H1 (cell line): ENCODE measurements around the gene TRPM1. TPM values are rescaled to one million over a fixed set of nuclear protein-coding genes. Genes with fewer than 3 reads are reported as not detected.

Experiments used
- CTCF ChIA-PET: fragments of 300-600 bp; sonication (Branson Sonifier 250); formaldehyde crosslinking; loops from one replicate; lab custom pipeline; 2021; ENCODE audit not compliant: partially characterized antibody; lab: Charles Lee
- POLR2A ChIA-PET: fragments of 300-600 bp; sonication (Branson Sonifier 250); formaldehyde crosslinking; loops from one replicate; lab custom pipeline; 2021; ENCODE audit warnings: inconsistent platforms; ENCODE audit not compliant: partially characterized antibody; lab: Charles Lee
- DNase-seq, 2 experiments: peaks; one replicate each; pipeline versions ENCODE4 v3.0.0 to v3.0.0-alpha.2; 2010 to 2022; ENCODE audit warnings: low spot score in 2 of 2, low read depth in 1 of 2, mixed read lengths in 1 of 2
- FAIRE-seq: peaks from 2 replicates; lab custom pipeline; 2011; peaks lifted over from hg19 to GRCh38; lab: Jason Lieb, UNC
- H2AFZ ChIP-seq: 2 replicates; pipeline ENCODE4 v1.8.1; 2012; ENCODE audit warnings: low read length, inconsistent platforms
- H2AK5ac ChIP-seq: 2 replicates; pipeline ENCODE4 v1.6.1; 2013; ENCODE audit warnings: low read depth, low read length
- H2BK120ac ChIP-seq: replicated peaks from 2 replicates; pipeline ENCODE3; 2013; ENCODE audit warnings: low read depth, low read length, inconsistent platforms
- H2BK12ac ChIP-seq: 2 replicates; pipeline ENCODE4 v1.6.1; 2013; ENCODE audit warnings: low read depth, low read length
- H2BK15ac ChIP-seq: 2 replicates; pipeline ENCODE4 v1.6.1; 2013; ENCODE audit warnings: low read length
- H2BK20ac ChIP-seq: 2 replicates; pipeline ENCODE4 v1.6.1; 2013; ENCODE audit warnings: low read length
- H2BK5ac ChIP-seq: 2 replicates; pipeline ENCODE4 v1.6.1; 2013; ENCODE audit warnings: low read depth, low read length
- H3K14ac ChIP-seq: 2 replicates; pipeline ENCODE4 v1.6.1; 2013; ENCODE audit warnings: inconsistent platforms; ENCODE audit not compliant: insufficient read length
- H3K18ac ChIP-seq: 2 replicates; pipeline ENCODE4 v1.6.1; 2013; ENCODE audit warnings: low read length; ENCODE audit errors: extremely low read depth
- H3K23ac ChIP-seq: 2 replicates; pipeline ENCODE4 v1.6.1; 2013; ENCODE audit warnings: inconsistent platforms; ENCODE audit not compliant: insufficient read length
- H3K23me2 ChIP-seq: 2 replicates; pipeline ENCODE4 v1.6.1; 2013; ENCODE audit warnings: low read depth, low read length
- H3K27ac ChIP-seq: 2 replicates; pipeline ENCODE4 v1.6.1; 2011; ENCODE audit warnings: low read depth, low read length, inconsistent platforms
- H3K27me3 ChIP-seq, 4 experiments: replicated peaks in 1 of 4; 1 replicate in 1 of 4; 2 replicates in 3 of 4; pipeline versions ENCODE4 v1.6.1 to v1.8.1; 2011 to 2013; ENCODE audit warnings: low read length in 3 of 4, mild to moderate bottlenecking in 3 of 4, inconsistent platforms in 2 of 4, mixed read lengths in 2 of 4, moderate library complexity in 1 of 4; ENCODE audit not compliant: control insufficient read depth in 3 of 4, insufficient read depth in 3 of 4; ENCODE audit errors: extremely low read depth in 1 of 4
- H3K36me3 ChIP-seq, 4 experiments: 2 replicates each; pipeline versions ENCODE4 v1.6.1 to v1.8.1; 2011 to 2013; ENCODE audit warnings: mild to moderate bottlenecking in 4 of 4, low read length in 3 of 4, moderate library complexity in 2 of 4, control low read depth in 1 of 4, inconsistent platforms in 1 of 4; ENCODE audit not compliant: insufficient read depth in 4 of 4, control insufficient read depth in 2 of 4
- H3K4ac ChIP-seq: replicated peaks from 2 replicates; pipeline ENCODE3; 2013; ENCODE audit warnings: low read length, low read depth, mixed read lengths, inconsistent platforms; ENCODE audit not compliant: insufficient read length
- H3K4me1 ChIP-seq, 4 experiments: replicated peaks in 1 of 4; 1 replicate in 1 of 4; 2 replicates in 3 of 4; pipeline versions ENCODE4 v1.6.1 to v1.8.1; 2011 to 2013; ENCODE audit warnings: low read length in 3 of 4, inconsistent platforms in 2 of 4, mixed read lengths in 1 of 4; ENCODE audit not compliant: insufficient read depth in 4 of 4, control insufficient read depth in 3 of 4
- H3K4me2 ChIP-seq, 2 experiments: 2 replicates each; pipeline versions ENCODE4 v1.6.1 to v1.8.1; 2011 to 2013; ENCODE audit warnings: low read depth in 2 of 2, low read length in 2 of 2, control low read depth in 1 of 2, inconsistent platforms in 1 of 2, mild to moderate bottlenecking in 1 of 2; ENCODE audit not compliant: insufficient read depth in 1 of 2
- H3K4me3 ChIP-seq, 4 experiments: fragments of 200-600, 300-600 bp in 1 of 4; sonication (generic), shearing (Covaris generic), sonication (Bioruptor Twin) in 1 of 4; 2 replicates each; pipeline versions ENCODE4 v1.5.1 to v1.8.1; 2011 to 2016; ENCODE audit warnings: low read length in 4 of 4, low read depth in 3 of 4, control low read depth in 2 of 4, inconsistent platforms in 2 of 4, mild to moderate bottlenecking in 2 of 4, mixed read lengths in 1 of 4, moderate library complexity in 1 of 4; ENCODE audit not compliant: insufficient read depth in 2 of 4; ENCODE audit errors: extremely low read depth in 1 of 4
- H3K56ac ChIP-seq: replicated peaks from 2 replicates; pipeline ENCODE3; 2013; ENCODE audit warnings: low read depth, mild to moderate bottlenecking, mixed read lengths, low read length, inconsistent platforms; ENCODE audit not compliant: insufficient read length
- H3K79me1 ChIP-seq: 2 replicates; pipeline ENCODE4 v1.6.1; 2013; ENCODE audit warnings: low read depth, low read length, control low read depth
- H3K79me2 ChIP-seq, 2 experiments: 2 replicates each; pipeline versions ENCODE4 v1.6.1 to v1.8.1; 2012 to 2013; ENCODE audit warnings: low read length in 2 of 2, mild to moderate bottlenecking in 2 of 2, inconsistent platforms in 1 of 2; ENCODE audit not compliant: insufficient read depth in 2 of 2, control insufficient read depth in 1 of 2
- H3K9ac ChIP-seq, 4 experiments: replicated peaks in 1 of 4; 1 replicate in 1 of 4; 2 replicates in 3 of 4; pipeline versions ENCODE4 v1.6.1 to v1.8.1; 2011 to 2013; ENCODE audit warnings: low read depth in 3 of 4, low read length in 3 of 4, control low read depth in 2 of 4, mild to moderate bottlenecking in 2 of 4, moderate library complexity in 2 of 4, inconsistent platforms in 1 of 4; ENCODE audit errors: extremely low read depth in 1 of 4
- H3K9me3 ChIP-seq, 2 experiments: 2 replicates each; pipeline versions ENCODE4 v1.6.1 to v1.8.1; 2012 to 2013; ENCODE audit warnings: mild to moderate bottlenecking in 2 of 2, moderate library complexity in 2 of 2, control low read depth in 1 of 2, inconsistent platforms in 1 of 2, low read depth in 1 of 2, low read length in 1 of 2, mixed read lengths in 1 of 2; ENCODE audit not compliant: insufficient read depth in 2 of 2
- H4K20me1 ChIP-seq, 2 experiments: replicated peaks in 1 of 2; 2 replicates each; pipeline versions ENCODE3 to v1.8.1; 2011 to 2013; ENCODE audit warnings: inconsistent platforms in 2 of 2, low read length in 2 of 2, mild to moderate bottlenecking in 1 of 2; ENCODE audit not compliant: insufficient read depth in 2 of 2, control insufficient read depth in 1 of 2
- H4K5ac ChIP-seq: 2 replicates; pipeline ENCODE4 v1.6.1; 2013; ENCODE audit warnings: low read length, low read depth, mixed read lengths, inconsistent platforms; ENCODE audit not compliant: insufficient read length
- H4K8ac ChIP-seq: 2 replicates; pipeline ENCODE4 v1.8.0; 2013; ENCODE audit warnings: mild to moderate bottlenecking, moderate library complexity, low read length, inconsistent platforms; ENCODE audit not compliant: insufficient read depth; ENCODE audit errors: extremely low read depth
- H4K91ac ChIP-seq: replicated peaks from 2 replicates; pipeline ENCODE3; 2013; ENCODE audit warnings: low read length, mixed read lengths, inconsistent platforms; ENCODE audit not compliant: insufficient read length
- ATF3 ChIP-seq: IDR thresholded peaks from 2 replicates; pipeline ENCODE4 v1.6.1; 2011; ENCODE audit warnings: low read depth, mild to moderate bottlenecking, low read length; ENCODE audit not compliant: insufficient read depth
- BCL11A ChIP-seq, 2 experiments: IDR thresholded peaks; one replicate each; pipeline ENCODE4 v1.6.1; 2011; ENCODE audit warnings: low read depth in 2 of 2, low read length in 2 of 2, mild to moderate bottlenecking in 2 of 2
- FOSL1 ChIP-seq: IDR thresholded peaks from 2 replicates; pipeline ENCODE4 v1.6.1; 2011; ENCODE audit warnings: mild to moderate bottlenecking, low read depth, low read length, moderate library complexity; ENCODE audit not compliant: insufficient read depth
- GTF2F1 ChIP-seq: IDR thresholded peaks from 2 replicates; pipeline ENCODE4 v1.6.1; 2012; ENCODE audit warnings: low read depth, low read length, improper control_type of control experiment, borderline replicate concordance
- HDAC2 ChIP-seq, 2 experiments: fragments of 300-600 bp in 1 of 2; sonication (generic) in 1 of 2; IDR thresholded peaks; 2 replicates each; pipeline ENCODE4 v1.6.1; 2011 to 2012; ENCODE audit warnings: low read depth in 2 of 2, low read length in 2 of 2, mild to moderate bottlenecking in 2 of 2, moderate library complexity in 2 of 2, borderline replicate concordance in 1 of 2, inconsistent platforms in 1 of 2
- HDAC6 ChIP-seq: IDR thresholded peaks from one replicate; pipeline ENCODE4 v1.7.1; 2012; ENCODE audit warnings: low read depth, mild to moderate bottlenecking, inconsistent platforms, low read length, moderate library complexity
- JUN ChIP-seq: IDR thresholded peaks from 2 replicates; pipeline ENCODE4 v1.6.1; 2011; ENCODE audit warnings: low read depth, mild to moderate bottlenecking, improper control_type of control experiment, low read length
- PHF8 ChIP-seq: fragments of 200-600 bp; sonication (generic); conservative IDR thresholded peaks from 2 replicates; pipeline ENCODE4 v1.7.1; 2012; ENCODE audit warnings: low read depth, mild to moderate bottlenecking, inconsistent platforms, low read length, moderate library complexity
- POU5F1 ChIP-seq: IDR thresholded peaks from 2 replicates; pipeline ENCODE4 v1.6.1; 2011; ENCODE audit warnings: low read depth, mild to moderate bottlenecking, low read length, moderate library complexity
- RAD21 ChIP-seq, 2 experiments: IDR thresholded peaks in 1 of 2; conservative IDR thresholded peaks in 1 of 2; 2 replicates each; pipeline ENCODE4 v1.6.1; 2011; ENCODE audit warnings: low read depth in 2 of 2, low read length in 2 of 2, improper control_type of control experiment in 1 of 2, inconsistent platforms in 1 of 2, mild to moderate bottlenecking in 1 of 2, moderate library complexity in 1 of 2
- SIRT6 ChIP-seq: IDR thresholded peaks from one replicate; pipeline ENCODE4 v1.7.1; 2012; ENCODE audit warnings: low read length, inconsistent platforms
- WGBS, 2 experiments: shearing (Covaris generic) in 1 of 2; methylation state at CpG; one replicate each; pipeline versions ENCODE4 v1.1.6 to v1.1.7; 2013 to 2015; ENCODE audit warnings: low lambda C conversion rate in 2 of 2, mixed read lengths in 2 of 2, inconsistent platforms in 1 of 2, low coverage in 1 of 2, missing lambda C conversion rate in 1 of 2; ENCODE audit not compliant: insufficient replicate concordance in 2 of 2, insufficient coverage in 1 of 2, insufficient read length in 1 of 2; ENCODE audit errors: extremely low coverage in 1 of 2, missing lambda C conversion rate in 1 of 2; 5-methylcytosine and 5-hydroxymethylcytosine counted together
- polyA plus RNA-seq, 7 experiments: library from polyadenylated mRNA; depleted of rRNA in 3 of 7; stranded (reverse) in 5 of 7; unstranded in 2 of 7; fragments of >200 nt in 5 of 7; fragments of 200-250 nt in 2 of 7; gene quantifications; 1 replicate in 5 of 7; 2 replicates in 1 of 7; 4 replicates in 1 of 7; pipeline versions ENCODE4 v1.2.1 to v1.2.3, GENCODE V29; 2011 to 2013; ENCODE audit warnings: missing spikeins in 2 of 7, mixed read lengths in 2 of 7
- total RNA-seq: library from RNA; stranded (reverse); fragmentation: NEBNext Ultra II Directional; extraction: Animal tissue kit (Norgen Biotek cat#: 25700); gene quantifications from 2 replicates; pipeline ENCODE4 v1.2.1, GENCODE V29; 2021

TRPM1 gene
- total and polyA plus RNA-seq, 2 of the 8 experiments (the other 6 are each of a cell fraction or from before 2014, with no cell fraction given), result 0.05 TPM; not detected in 1

GRCh38 chr15:31013863-31014607 lies 87.5 kb downstream of the TRPM1 start:
- DNase-seq, result no peak
- TF ChIP-seq GTF2F1 (no peak), JUN (no peak), RAD21 (IDR thresholded peaks at IDR 0.05 in 1 of 2, conservative IDR thresholded peaks at IDR 0.05 in 1 of 2; ENCODE audit: low read depth in 2 of 2, low read length in 2 of 2) (no peak), HDAC6 (no peak), PHF8 (no peak), HDAC2 (IDR thresholded peaks at IDR 0.05; ENCODE audit: borderline replicate concordance in 1 of 2, low read depth in 2 of 2, low read length in 2 of 2) (no peak), ATF3 (no peak), SIRT6 (no peak), BCL11A (IDR thresholded peaks at IDR 0.05; ENCODE audit: low read depth in 2 of 2, low read length in 2 of 2) (no peak), POU5F1 (no peak), FOSL1 (no peak)

More at GRCh38 chr15:31013863-31014607, 87.5 kb downstream of the TRPM1 start:
- Histone ChIP-seq H2AFZ (peak overlapping the region; percentile 42; the same call in 1 of the 2 replicates), H3K4me2 (no peak overlapping the region), H2BK120ac (no peak overlapping the region), H3K18ac (no peak overlapping the region), H4K20me1 (no peaks in the 10 kb centered on the region), H3K4ac (no peak overlapping the region), H3K27me3 (no peaks in the 10 kb centered on the region), H3K56ac (no peak overlapping the region), H3K27ac (no peak overlapping the region), H2BK5ac (no peak overlapping the region), H2BK15ac (no peak overlapping the region), H3K9ac (no peak overlapping the region), H2BK12ac (no peak overlapping the region), H3K4me3 (no peak overlapping the region), H2AK5ac (no peak overlapping the region), H3K14ac (no peak overlapping the region), H4K8ac (no peak overlapping the region), H3K79me2 (no peaks in the 10 kb centered on the region), H3K79me1 (no peaks in the 10 kb centered on the region), H2BK20ac (0 out of 2 replicates have a peak overlapping the region, but pooled peaks have one; percentile 34), H3K23ac (no peak overlapping the region), H3K23me2 (no peaks in the 10 kb centered on the region), H3K36me3 (no peaks in the 10 kb centered on the region), H3K4me1 (peaks cover 0 to 9% (median 1%) of the 10 kb centered on the region in 4 experiments; a peak in 2 of 7 replicates), H4K91ac (no peak overlapping the region), H3K9me3 (peaks cover 7 to 8% of the 10 kb centered on the region in 2 experiments; a peak in 2 of 4 replicates), H4K5ac (no peak overlapping the region)
- 72% methylated on average over 2 of the region's 2 CpGs; no CpG with 5 or more reads in 1 of the 2 experiments for WGBS, 2 experiments
- POLR2A ChIA-PET, result interaction anchor here (0.6 to 1.8 kb wide), 4 partner anchors 8 to 63 kb away, joined by 3 to 8 read pairs (median 6); partner anchors contain the start of gene MTMR10
- CTCF ChIA-PET, result interaction anchor here (0.7 to 3.1 kb wide), 12 partner anchors 9 to 185 kb away, joined by 3 to 9 read pairs (median 3); no protein-coding TSS in a partner anchor
- no peak for FAIRE-seq
